ENCODE data around the gene BCL7B. TPM values are rescaled to one million over a fixed set of nuclear protein-coding genes. Genes with fewer than 3 reads are reported as not detected.

The BCL7B gene
- total and polyA plus RNA-seq, 10 of the 15 experiments (the other 5 are each of a cell fraction or from before 2014, with no cell fraction given), result 10.9 to 61.8 (median 50.2) TPM

DNA sequence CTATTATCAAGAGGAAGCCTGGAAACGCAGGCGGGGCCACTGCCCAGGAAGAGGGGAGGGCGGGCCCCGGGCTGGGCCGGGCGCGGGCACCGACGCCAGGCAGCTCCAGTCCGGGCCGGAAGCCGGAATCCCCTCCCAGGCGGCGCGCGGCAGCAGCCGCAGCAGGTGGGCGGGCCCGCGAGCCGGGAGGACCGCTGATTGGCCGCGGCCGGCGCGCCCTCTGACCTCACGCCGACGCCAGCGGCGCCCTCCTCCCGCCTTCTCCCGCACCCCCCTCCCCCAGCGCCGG lies 438 bp downstream of the BCL7B start (continued):
- TF ChIP-seq, protein P1, sequence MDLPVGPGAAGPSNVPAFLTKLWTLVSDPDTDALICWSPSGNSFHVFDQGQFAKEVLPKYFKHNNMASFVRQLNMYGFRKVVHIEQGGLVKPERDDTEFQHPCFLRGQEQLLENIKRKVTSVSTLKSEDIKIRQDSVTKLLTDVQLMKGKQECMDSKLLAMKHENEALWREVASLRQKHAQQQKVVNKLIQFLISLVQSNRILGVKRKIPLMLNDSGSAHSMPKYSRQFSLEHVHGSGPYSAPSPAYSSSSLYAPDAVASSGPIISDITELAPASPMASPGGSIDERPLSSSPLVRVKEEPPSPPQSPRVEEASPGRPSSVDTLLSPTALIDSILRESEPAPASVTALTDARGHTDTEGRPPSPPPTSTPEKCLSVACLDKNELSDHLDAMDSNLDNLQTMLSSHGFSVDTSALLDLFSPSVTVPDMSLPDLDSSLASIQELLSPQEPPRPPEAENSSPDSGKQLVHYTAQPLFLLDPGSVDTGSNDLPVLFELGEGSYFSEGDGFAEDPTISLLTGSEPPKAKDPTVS (IDR thresholded peaks at IDR 0.05; ENCODE audit: low read depth, low read length), result no peak
- TF ChIP-seq EP300 (IDR thresholded peaks at IDR 0.05; ENCODE audit: borderline replicate concordance in 1 of 2, control insufficient read depth in 1 of 2, low read depth in 2 of 2, low read length in 2 of 2) (no peak), MEF2A (IDR thresholded peaks at IDR 0.05; ENCODE audit: insufficient read depth, low read depth, low read length) (no peak), NR2F1 (conservative IDR thresholded peaks at IDR 0.05) (peak; percentile 93), KLF5 (IDR thresholded peaks at IDR 0.05; ENCODE audit: partially characterized antibody) (peak; percentile 11), JUND (IDR thresholded peaks at IDR 0.05; ENCODE audit: low read depth, low read length) (no peak), PAX8 (IDR thresholded peaks at IDR 0.05) (no peak), CBX3 (IDR thresholded peaks at IDR 0.05; ENCODE audit: borderline replicate concordance, low read depth) (no peak), JUNB (IDR thresholded peaks at IDR 0.05) (no peak), SMC3 (IDR thresholded peaks at IDR 0.05; ENCODE audit: borderline replicate concordance, low read length) (no peak), ZSCAN29 (IDR thresholded peaks at IDR 0.05) (no peak), TCF7 (IDR thresholded peaks at IDR 0.05; ENCODE audit: borderline replicate concordance) (no peak), NFYA (IDR thresholded peaks at IDR 0.05; ENCODE audit: borderline replicate concordance, low read depth, low read length) (no peak), ZNF24 (IDR thresholded peaks at IDR 0.05) (no peak), ZNF274 (IDR thresholded peaks at IDR 0.05; ENCODE audit: insufficient read depth, insufficient read length) (no peak), USF1 (IDR thresholded peaks at IDR 0.05; ENCODE audit: borderline replicate concordance, extremely low read length, insufficient read depth, low read depth, low read length) (no peak)
- TF ChIP-seq, protein P2, sequence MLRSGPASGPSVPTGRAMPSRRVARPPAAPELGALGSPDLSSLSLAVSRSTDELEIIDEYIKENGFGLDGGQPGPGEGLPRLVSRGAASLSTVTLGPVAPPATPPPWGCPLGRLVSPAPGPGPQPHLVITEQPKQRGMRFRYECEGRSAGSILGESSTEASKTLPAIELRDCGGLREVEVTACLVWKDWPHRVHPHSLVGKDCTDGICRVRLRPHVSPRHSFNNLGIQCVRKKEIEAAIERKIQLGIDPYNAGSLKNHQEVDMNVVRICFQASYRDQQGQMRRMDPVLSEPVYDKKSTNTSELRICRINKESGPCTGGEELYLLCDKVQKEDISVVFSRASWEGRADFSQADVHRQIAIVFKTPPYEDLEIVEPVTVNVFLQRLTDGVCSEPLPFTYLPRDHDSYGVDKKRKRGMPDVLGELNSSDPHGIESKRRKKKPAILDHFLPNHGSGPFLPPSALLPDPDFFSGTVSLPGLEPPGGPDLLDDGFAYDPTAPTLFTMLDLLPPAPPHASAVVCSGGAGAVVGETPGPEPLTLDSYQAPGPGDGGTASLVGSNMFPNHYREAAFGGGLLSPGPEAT (IDR thresholded peaks at IDR 0.05; ENCODE audit: low read depth), result no peak
- TF ChIP-seq, protein P3, sequence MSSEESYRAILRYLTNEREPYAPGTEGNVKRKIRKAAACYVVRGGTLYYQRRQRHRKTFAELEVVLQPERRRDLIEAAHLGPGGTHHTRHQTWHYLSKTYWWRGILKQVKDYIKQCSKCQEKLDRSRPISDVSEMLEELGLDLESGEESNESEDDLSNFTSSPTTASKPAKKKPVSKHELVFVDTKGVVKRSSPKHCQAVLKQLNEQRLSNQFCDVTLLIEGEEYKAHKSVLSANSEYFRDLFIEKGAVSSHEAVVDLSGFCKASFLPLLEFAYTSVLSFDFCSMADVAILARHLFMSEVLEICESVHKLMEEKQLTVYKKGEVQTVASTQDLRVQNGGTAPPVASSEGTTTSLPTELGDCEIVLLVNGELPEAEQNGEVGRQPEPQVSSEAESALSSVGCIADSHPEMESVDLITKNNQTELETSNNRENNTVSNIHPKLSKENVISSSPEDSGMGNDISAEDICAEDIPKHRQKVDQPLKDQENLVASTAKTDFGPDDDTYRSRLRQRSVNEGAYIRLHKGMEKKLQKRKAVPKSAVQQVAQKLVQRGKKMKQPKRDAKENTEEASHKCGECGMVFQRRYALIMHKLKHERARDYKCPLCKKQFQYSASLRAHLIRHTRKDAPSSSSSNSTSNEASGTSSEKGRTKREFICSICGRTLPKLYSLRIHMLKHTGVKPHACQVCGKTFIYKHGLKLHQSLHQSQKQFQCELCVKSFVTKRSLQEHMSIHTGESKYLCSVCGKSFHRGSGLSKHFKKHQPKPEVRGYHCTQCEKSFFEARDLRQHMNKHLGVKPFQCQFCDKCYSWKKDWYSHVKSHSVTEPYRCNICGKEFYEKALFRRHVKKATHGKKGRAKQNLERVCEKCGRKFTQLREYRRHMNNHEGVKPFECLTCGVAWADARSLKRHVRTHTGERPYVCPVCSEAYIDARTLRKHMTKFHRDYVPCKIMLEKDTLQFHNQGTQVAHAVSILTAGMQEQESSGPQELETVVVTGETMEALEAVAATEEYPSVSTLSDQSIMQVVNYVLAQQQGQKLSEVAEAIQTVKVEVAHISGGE (CRISPR knock-in tag; IDR thresholded peaks at IDR 0.05), result no peak
- TF ChIP-seq, protein P4, sequence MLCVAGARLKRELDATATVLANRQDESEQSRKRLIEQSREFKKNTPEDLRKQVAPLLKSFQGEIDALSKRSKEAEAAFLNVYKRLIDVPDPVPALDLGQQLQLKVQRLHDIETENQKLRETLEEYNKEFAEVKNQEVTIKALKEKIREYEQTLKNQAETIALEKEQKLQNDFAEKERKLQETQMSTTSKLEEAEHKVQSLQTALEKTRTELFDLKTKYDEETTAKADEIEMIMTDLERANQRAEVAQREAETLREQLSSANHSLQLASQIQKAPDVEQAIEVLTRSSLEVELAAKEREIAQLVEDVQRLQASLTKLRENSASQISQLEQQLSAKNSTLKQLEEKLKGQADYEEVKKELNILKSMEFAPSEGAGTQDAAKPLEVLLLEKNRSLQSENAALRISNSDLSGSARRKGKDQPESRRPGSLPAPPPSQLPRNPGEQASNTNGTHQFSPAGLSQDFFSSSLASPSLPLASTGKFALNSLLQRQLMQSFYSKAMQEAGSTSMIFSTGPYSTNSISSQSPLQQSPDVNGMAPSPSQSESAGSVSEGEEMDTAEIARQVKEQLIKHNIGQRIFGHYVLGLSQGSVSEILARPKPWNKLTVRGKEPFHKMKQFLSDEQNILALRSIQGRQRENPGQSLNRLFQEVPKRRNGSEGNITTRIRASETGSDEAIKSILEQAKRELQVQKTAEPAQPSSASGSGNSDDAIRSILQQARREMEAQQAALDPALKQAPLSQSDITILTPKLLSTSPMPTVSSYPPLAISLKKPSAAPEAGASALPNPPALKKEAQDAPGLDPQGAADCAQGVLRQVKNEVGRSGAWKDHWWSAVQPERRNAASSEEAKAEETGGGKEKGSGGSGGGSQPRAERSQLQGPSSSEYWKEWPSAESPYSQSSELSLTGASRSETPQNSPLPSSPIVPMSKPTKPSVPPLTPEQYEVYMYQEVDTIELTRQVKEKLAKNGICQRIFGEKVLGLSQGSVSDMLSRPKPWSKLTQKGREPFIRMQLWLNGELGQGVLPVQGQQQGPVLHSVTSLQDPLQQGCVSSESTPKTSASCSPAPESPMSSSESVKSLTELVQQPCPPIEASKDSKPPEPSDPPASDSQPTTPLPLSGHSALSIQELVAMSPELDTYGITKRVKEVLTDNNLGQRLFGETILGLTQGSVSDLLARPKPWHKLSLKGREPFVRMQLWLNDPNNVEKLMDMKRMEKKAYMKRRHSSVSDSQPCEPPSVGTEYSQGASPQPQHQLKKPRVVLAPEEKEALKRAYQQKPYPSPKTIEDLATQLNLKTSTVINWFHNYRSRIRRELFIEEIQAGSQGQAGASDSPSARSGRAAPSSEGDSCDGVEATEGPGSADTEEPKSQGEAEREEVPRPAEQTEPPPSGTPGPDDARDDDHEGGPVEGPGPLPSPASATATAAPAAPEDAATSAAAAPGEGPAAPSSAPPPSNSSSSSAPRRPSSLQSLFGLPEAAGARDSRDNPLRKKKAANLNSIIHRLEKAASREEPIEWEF (IDR thresholded peaks at IDR 0.05; ENCODE audit: insufficient replicate concordance, low read depth, low read length), result no peak
